ENCODE data around the gene ASIC1. TPM values are rescaled to one million over a fixed set of nuclear protein-coding genes. Genes with fewer than 3 reads are reported as not detected.

The ASIC1 gene
- total and polyA plus RNA-seq, 2 of the 13 experiments (the other 11 are each of a cell fraction or from before 2014, with no cell fraction given) = 0.44 to 1.5 TPM

- in situ Hi-C loops (cut with HindIII; ENCODE audit: extremely low pct_ligation_motif_present, low pct_unique_long_range_greater_than_20kb) = no loop called here
- no peaks in the 10 kb centered on the region for H3K9me3 ChIP-seq (ENCODE audit: low read length)
- no peaks in the 10 kb centered on the region for H3K27me3 ChIP-seq (ENCODE audit: control insufficient read depth in 1 of 2, insufficient read depth in 2 of 2, low read length in 2 of 2)
- intact Hi-C loops (cut with micrococcal nuclease; ENCODE audit: unreplicated experiment) = no loop called here
- no TSS peak for BruUV-seq (replicated peaks)
- no peak for DNase-seq (ENCODE audit: low spot score)
- H2AFZ ChIP-seq (ENCODE audit: low read length) = no peak overlapping the region
- peaks cover 7 to 19% of the 10 kb centered on the region in 2 experiments; a peak in 4 of 5 replicates for H3K36me3 ChIP-seq (replicated peaks in 1 of 2; ENCODE audit: control insufficient read depth in 1 of 2, insufficient read depth in 2 of 2, low read length in 2 of 2)
- no peak overlapping the region for H3K4me3 ChIP-seq (replicated peaks in 1 of 3; ENCODE audit: insufficient read depth in 1 of 3, low read depth in 2 of 3, low read length in 3 of 3)
- H3K4me1 ChIP-seq (ENCODE audit: insufficient read depth, low read length) = peaks cover 39% of the 10 kb centered on the region
- TF ChIP-seq ZNF260 (CRISPR knock-in tag; IDR thresholded peaks at IDR 0.05; ENCODE audit: borderline replicate concordance, low read depth) (no peak), ZNF709 (CRISPR knock-in tag; IDR thresholded peaks at IDR 0.05) (no peak), ZNF282 (IDR thresholded peaks at IDR 0.05; ENCODE audit: partially characterized antibody) (no peak), ZNF567 (CRISPR knock-in tag; IDR thresholded peaks at IDR 0.05; ENCODE audit: borderline replicate concordance) (no peak), EED (CRISPR knock-in tag; IDR thresholded peaks at IDR 0.05) (no peak), AKAP8 (CRISPR knock-in tag; IDR thresholded peaks at IDR 0.05) (no peak), ZNF512 (CRISPR knock-in tag; IDR thresholded peaks at IDR 0.05) (no peak), GPBP1L1 (CRISPR knock-in tag; IDR thresholded peaks at IDR 0.05) (no peak), HNRNPLL (IDR thresholded peaks at IDR 0.05; ENCODE audit: low read depth, low read length, poor library complexity, severe bottlenecking) (no peak), MAFF (IDR thresholded peaks at IDR 0.05; ENCODE audit: low read depth, low read length) (peak; percentile 84), HMGXB4 (CRISPR knock-in tag; IDR thresholded peaks at IDR 0.05; ENCODE audit: borderline replicate concordance in 1 of 2, low read depth in 1 of 2) (no peak), MAFK (conservative IDR thresholded peaks at IDR 0.05 in 1 of 2, IDR thresholded peaks at IDR 0.05 in 1 of 2; ENCODE audit: low read length in 2 of 2) (peak; percentile 81 to 85), TBX2 (CRISPR knock-in tag; IDR thresholded peaks at IDR 0.05; ENCODE audit: borderline replicate concordance) (no peak)
- peak overlapping the region; percentile 21 for H3K27ac ChIP-seq (ENCODE audit: extremely low read length, insufficient read depth, low read length)
- POLR2A ChIA-PET = no interaction called here
- CTCF ChIA-PET (ENCODE audit: low intra/inter-chr PET ratio, low total read pairs) = no interaction called here
- WGBS (ENCODE audit: low lambda C conversion rate) = 97% methylated on average over 10 of the region's 10 CpGs
- H3K4me2 ChIP-seq (ENCODE audit: low read depth, low read length) = no peak overlapping the region
- no peak overlapping the region for H3K9ac ChIP-seq (ENCODE audit: insufficient read depth, low read depth, low read length)
- H3K79me2 ChIP-seq (ENCODE audit: insufficient read depth, low read length) = peaks cover 52% of the 10 kb centered on the region
- H4K20me1 ChIP-seq (ENCODE audit: insufficient read depth, low read length) = no peaks in the 10 kb centered on the region
- ATAC-seq = no peak; the same call in 2 of the 3 replicates
- no peak for FAIRE-seq
Measured at GRCh38 chr12:50016501-50017475, 40.6 kb upstream of the ASIC1 start.

Measured in HepG2 (cell line).